Mesendoderm (in vitro differentiated cells): ENCODE measurements around the gene DEGS2.

Experiments used
- small RNA-seq: library from polyadenylated mRNA; stranded (forward); fragments of <200 nt; extraction: miRNeasy Mini kit (QIAGEN cat#:217004); gene quantifications from one replicate; pipeline ENCODE3, GENCODE V24; 2013; ENCODE audit not compliant: insufficient read depth

DEGS2 gene

Small RNAs within 50 kb of the gene (small RNA-seq; reads per million reads assigned to genes)
- gene MIR151B (1.3 reads per million), gene MIR342 (297 reads per million, percentile 97 among the genes with 10 or more reads in this experiment)
